HG02571 (cell line): ENCODE data around the gene FUS.

Source experiments
- ATAC-seq: cut with Tn5 transposase; IDR thresholded peaks from one replicate; pipeline ENCODE4 v1.9.1; 2021; ENCODE audit warnings: mild to moderate bottlenecking, moderate library complexity; ENCODE audit not compliant: unreplicated experiment

Gene FUS

GRCh38 chr16:31200821-31201568 is 21.1 kb downstream of the FUS start:
- no peak for ATAC-seq

- ATAC-seq, result peak; percentile 47
Measured at GRCh38 chr16:31201582-31202413, 21.9 kb downstream of the FUS start.

GRCh38 chr16:31202414-31203375 is 22.8 kb downstream of the FUS start, which contains the start of gene PYCARD:
PYCARD (minus strand) TSS chr16:31202760; CDS start chr16:31202690, 70 bp downstream.
- peak; percentile 36 for ATAC-seq

- no peak for ATAC-seq
Measured at GRCh38 chr16:31204871-31205666, 25.1 kb downstream of the FUS start.

- no peak for ATAC-seq
Measured at GRCh38 chr16:31206776-31207175, 26.8 kb downstream of the FUS start.

GRCh38 chr16:31213342-31213741 is 33.4 kb downstream of the FUS start:
- no peak for ATAC-seq

- no peak for ATAC-seq
Measured at GRCh38 chr16:31213877-31214707, 34.2 kb downstream of the FUS start, which contains the start of gene TRIM72. TRIM72 (plus strand) TSS chr16:31214119; CDS start chr16:31214739, 620 bp downstream.

- ATAC-seq, result no peak
Measured at GRCh38 chr16:31214708-31215286, 34.9 kb downstream of the FUS start.

- ATAC-seq, result no peak
Measured at GRCh38 chr16:31215287-31216162, 35.6 kb downstream of the FUS start.

GRCh38 chr16:31216422-31217135 is 36.6 kb downstream of the FUS start, which contains the start of gene PYDC1:
PYDC1 (minus strand) TSS chr16:31217135; CDS start chr16:31217028, 107 bp downstream.
- no peak for ATAC-seq

- ATAC-seq, result no peak
Measured at GRCh38 chr16:31217136-31217530, 37.2 kb downstream of the FUS start.

GRCh38 chr16:31219154-31219741 is 39.3 kb downstream of the FUS start:
- no peak for ATAC-seq

- ATAC-seq, result no peak
Measured at GRCh38 chr16:31221357-31222160, 41.6 kb downstream of the FUS start.

- ATAC-seq, result no peak
Measured at GRCh38 chr16:31223044-31223443, 43.1 kb downstream of the FUS start.

GRCh38 chr16:31224092-31224955 is 44.4 kb downstream of the FUS start:
- ATAC-seq, result no peak
